H1 (cell line): Measurements from ENCODE around the gene GRIP1. TPM values are rescaled to one million over a fixed set of nuclear protein-coding genes. Genes with fewer than 3 reads are reported as not detected.

Source experiments
- CTBP2 ChIP-seq: IDR thresholded peaks from 2 replicates; pipeline ENCODE4 v1.7.0; 2011; ENCODE audit warnings: borderline replicate concordance, mild to moderate bottlenecking, moderate library complexity, mixed read lengths, low read length; ENCODE audit not compliant: insufficient read depth, insufficient read length
- KDM1A ChIP-seq: fragments of 200-600, 300-600 bp; sonication (generic); IDR thresholded peaks from 2 replicates; pipeline ENCODE4 v1.7.1; 2016; ENCODE audit warnings: mild to moderate bottlenecking, low read length, borderline replicate concordance
- RFX5 ChIP-seq: IDR thresholded peaks from 2 replicates; pipeline ENCODE4 v1.6.1; 2011; ENCODE audit warnings: low read depth, low read length, improper control_type of control experiment, borderline replicate concordance
- SP4 ChIP-seq: IDR thresholded peaks from 2 replicates; pipeline ENCODE4 v1.6.1; 2012; ENCODE audit warnings: low read length, inconsistent platforms
- TCF12 ChIP-seq: IDR thresholded peaks from 2 replicates; pipeline ENCODE4 v1.6.1; 2011; ENCODE audit warnings: low read depth, mild to moderate bottlenecking, low read length
- USF2 ChIP-seq: IDR thresholded peaks from 2 replicates; pipeline ENCODE4 v1.6.1; 2011; ENCODE audit warnings: low read length, improper control_type of control experiment
- polyA plus RNA-seq, 7 experiments: library from polyadenylated mRNA; depleted of rRNA in 3 of 7; stranded (reverse) in 5 of 7; unstranded in 2 of 7; fragments of >200 nt in 5 of 7; fragments of 200-250 nt in 2 of 7; gene quantifications; 1 replicate in 5 of 7; 2 replicates in 1 of 7; 4 replicates in 1 of 7; pipeline versions ENCODE4 v1.2.1 to v1.2.3, GENCODE V29; 2011 to 2013; ENCODE audit warnings: missing spikeins in 2 of 7, mixed read lengths in 2 of 7
- total RNA-seq: library from RNA; stranded (reverse); fragmentation: NEBNext Ultra II Directional; extraction: Animal tissue kit (Norgen Biotek cat#: 25700); gene quantifications from 2 replicates; pipeline ENCODE4 v1.2.1, GENCODE V29; 2021

GRIP1 gene
- total and polyA plus RNA-seq, 2 of the 8 experiments (the other 6 are each of a cell fraction or from before 2014, with no cell fraction given), result 4.5 to 27.3 TPM

DNA sequence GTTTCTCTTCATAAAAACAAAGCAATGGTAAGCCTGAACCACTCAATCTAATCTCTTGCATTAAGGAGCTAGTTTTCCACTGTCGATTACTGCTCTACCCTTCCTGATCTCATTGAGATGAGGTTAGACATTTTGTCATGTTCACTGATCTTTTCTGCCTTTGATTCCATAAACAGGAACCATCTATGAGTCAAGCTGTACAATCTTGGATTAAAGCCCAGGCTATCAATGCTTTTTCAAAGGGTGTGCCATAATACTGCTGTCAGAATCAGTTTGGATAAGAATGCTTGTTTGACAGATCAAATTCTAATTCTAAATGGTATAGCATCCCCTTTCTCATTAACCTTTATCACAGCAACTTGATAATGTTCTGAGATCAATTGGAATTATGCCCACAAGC lies 16.1 kb downstream of the GRIP1 start (continued):
- no peak for TF ChIP-seq CTBP2
- no peak for TF ChIP-seq TCF12
- no peak for TF ChIP-seq RFX5
- no peak for TF ChIP-seq USF2
- no peak for TF ChIP-seq SP4
- no peak for TF ChIP-seq KDM1A
- TF ChIP-seq, all 59 proteins: peak for 0
